ENCODE measurements around the gene BTN3A1. TPM values are rescaled to one million over a fixed set of nuclear protein-coding genes. Genes with fewer than 3 reads are reported as not detected.

The BTN3A1 gene
- total RNA-seq, 1 donor: 39.3 TPM

DNA sequence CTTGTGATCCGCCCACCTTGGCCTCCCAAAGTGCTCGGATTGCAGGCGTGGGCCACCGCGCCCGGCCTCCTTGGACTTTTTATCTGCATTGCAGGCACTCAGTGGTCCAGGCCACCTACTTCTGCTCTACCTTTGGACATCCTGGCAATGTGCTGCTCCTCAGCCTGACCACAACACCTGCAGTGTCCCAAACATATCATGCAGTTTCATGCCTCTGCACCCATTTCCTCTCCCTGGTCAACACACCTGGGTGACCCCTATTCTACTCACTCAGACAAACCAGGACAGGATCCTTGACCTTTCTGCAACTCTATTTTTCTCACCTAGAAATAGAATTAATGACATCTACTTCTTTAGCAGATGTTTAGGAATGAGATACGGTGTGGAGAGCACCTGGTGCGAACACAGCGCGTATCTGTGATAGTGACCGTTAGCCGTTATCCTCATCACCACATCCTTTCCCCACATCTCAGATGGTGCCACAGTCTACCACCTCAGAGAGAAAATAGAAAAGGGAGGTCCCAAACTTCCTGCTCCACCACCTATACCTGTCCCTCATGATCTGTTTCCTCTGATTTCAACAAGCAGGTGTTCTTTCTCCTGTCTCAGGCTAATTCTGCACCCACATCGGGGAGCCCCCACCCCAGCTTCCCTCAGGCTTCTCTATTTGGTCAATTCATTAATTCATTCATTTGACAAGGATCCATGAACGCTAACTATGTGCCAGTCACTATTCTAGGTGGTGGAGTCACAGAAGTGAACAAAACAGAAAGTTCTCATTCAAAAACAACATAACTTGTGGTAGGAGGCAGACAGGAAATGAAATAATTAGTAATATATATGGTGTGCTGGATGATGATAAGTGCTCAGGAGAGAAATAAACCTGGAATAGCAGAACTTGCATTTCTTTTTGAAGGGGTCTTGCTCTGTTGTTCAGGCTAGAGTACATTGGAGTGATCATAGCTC is 41.3 kb upstream of the BTN3A1 start:
- no peak for DNase-seq (ENCODE audit: low read depth)
- H3K4me3 ChIP-seq (ENCODE audit: low read depth, low read length): no peak overlapping the region
- TF ChIP-seq CTCF (IDR thresholded peaks at IDR 0.05; ENCODE audit: insufficient read depth, low read depth, low read length): no peak

DNA sequence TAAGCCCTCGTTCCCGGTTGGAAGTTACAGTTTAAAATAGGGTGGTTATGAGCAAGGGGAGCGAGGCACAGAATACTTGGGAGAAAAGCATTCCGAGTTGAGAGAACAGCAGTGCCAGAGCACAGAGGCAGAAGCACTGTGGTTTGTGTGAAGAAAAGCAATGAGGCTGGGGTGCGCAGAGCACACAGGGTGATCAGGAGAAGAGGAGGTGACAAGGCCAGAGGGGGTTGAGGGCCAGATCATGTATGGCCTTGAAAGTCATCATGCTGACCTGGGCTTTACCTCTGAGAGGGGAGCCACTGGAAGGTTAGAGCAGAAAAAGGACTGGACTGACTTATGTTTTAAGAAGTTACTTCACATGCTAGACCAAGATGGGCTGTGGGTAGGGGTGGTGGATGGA is 40.5 kb upstream of the BTN3A1 start:
- no peak for DNase-seq (ENCODE audit: low read depth)
- TF ChIP-seq CTCF (IDR thresholded peaks at IDR 0.05; ENCODE audit: insufficient read depth, low read depth, low read length): no peak
- no peak overlapping the region for H3K4me3 ChIP-seq (ENCODE audit: low read depth, low read length)

DNA sequence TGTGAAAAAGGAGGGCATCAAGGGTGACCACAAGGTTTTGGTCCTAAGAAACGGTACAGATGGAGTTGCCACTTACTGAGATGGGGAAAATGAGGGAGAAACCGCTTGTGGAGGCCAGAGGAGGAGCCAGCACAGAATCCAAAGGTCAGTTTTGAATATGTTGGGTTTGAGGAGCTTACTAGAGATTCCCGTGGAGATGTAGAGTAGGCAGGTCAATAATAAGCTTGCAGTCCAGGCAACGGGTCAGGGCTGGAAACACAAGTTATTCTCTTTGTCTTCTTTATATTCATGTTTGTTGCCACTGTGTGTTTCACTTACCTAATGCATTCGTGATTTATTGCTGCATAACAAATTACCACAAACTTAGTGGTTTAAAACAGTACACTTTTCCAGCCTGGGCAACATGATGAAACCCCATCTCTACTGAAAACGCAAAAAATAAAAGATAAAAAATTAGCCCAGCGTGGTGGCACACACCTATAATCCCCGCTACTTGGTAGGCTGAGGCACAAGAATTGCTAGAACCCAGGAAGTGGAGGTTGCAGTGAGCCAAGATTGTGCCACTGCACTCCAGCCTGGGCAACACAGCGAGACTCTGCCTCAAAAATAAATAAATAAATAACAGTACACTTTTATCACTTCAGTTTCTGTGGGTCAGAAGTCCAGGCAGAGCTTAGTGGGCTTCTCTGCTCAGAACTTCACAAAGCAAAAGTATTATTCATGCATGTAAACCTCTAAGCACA is 39.8 kb upstream of the BTN3A1 start:
- TF ChIP-seq CTCF (IDR thresholded peaks at IDR 0.05; ENCODE audit: insufficient read depth, low read depth, low read length): no peak
- H3K4me3 ChIP-seq (ENCODE audit: low read depth, low read length): no peak overlapping the region
- DNase-seq (ENCODE audit: low read depth): no peak

- no peak for TF ChIP-seq CTCF (IDR thresholded peaks at IDR 0.05; ENCODE audit: insufficient read depth, low read depth, low read length)
Observed at GRCh38 chr6:26362836-26363220, 39.2 kb upstream of the BTN3A1 start.

DNA sequence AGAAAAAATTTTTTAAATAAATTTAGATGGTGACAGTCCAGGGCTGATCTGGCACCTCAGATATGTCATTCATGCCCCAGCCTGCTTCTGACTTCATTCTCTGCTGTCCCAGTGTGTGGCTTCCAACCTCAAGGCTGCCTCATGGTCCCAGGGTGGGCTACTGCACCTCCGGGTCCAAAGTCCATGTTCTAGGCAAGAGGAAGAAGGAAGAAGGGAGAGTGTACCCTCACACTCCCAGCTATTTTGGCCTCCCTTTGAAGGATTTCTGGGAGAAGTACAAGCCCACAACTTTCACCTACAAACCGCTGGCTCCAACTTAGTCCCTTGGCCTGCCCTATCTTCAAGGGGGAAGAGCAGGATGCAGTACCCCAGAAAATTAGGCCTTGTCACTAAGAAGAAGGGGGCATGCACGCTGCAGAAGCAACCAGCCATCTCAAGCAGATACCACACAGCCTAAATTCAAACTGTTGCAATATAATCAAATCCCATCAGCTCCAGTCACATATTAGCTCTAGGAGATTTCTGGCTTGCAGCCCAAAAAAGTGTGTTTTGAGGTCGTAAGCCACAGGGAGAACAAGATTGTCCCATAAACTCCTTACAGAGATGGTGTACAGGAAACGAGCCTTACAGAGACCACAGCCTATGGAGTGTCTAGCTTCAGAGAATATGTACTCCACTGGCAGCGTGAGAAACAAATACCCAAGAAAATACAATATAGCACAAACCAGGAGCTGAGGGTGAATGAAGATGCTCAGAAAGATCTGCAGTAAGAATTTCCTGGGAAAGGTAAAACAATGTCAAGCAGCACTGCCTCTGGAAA is 38.0 kb upstream of the BTN3A1 start:
- DNase-seq (ENCODE audit: low read depth): peak; percentile 55
- H3K4me3 ChIP-seq (ENCODE audit: low read depth, low read length): peak overlapping the region; percentile 82
- no peak for TF ChIP-seq CTCF (IDR thresholded peaks at IDR 0.05; ENCODE audit: insufficient read depth, low read depth, low read length)

More at GRCh38 chr6:26362836-26363220, 39.2 kb upstream of the BTN3A1 start:
- no peak overlapping the region for H3K4me3 ChIP-seq (ENCODE audit: low read depth, low read length)
- no peak for DNase-seq (ENCODE audit: low read depth)

GRCh38 chr6:26365633-26365995 is 36.5 kb upstream of the BTN3A1 start:
- H3K4me3 ChIP-seq (ENCODE audit: low read depth, low read length): peak overlapping the region; percentile 82
- no peak for TF ChIP-seq CTCF (IDR thresholded peaks at IDR 0.05; ENCODE audit: insufficient read depth, low read depth, low read length)
- no peak for DNase-seq (ENCODE audit: low read depth)

All from fibroblast of villous mesenchyme (primary cell).